ENCODE results near the gene CD55.

The CD55 gene

GRCh38 chr1:207300970-207301369, 20.5 kb upstream of the CD55 start:
- Histone ChIP-seq H3K9ac (ENCODE audit: low read length) (no peak overlapping the region), H2AFZ (ENCODE audit: low read depth, low read length, severe bottlenecking) (no peak overlapping the region), H3K9me3 (ENCODE audit: insufficient read depth, low read length) (no peaks in the 10 kb centered on the region), H3K9me2 (replicated peaks; ENCODE audit: insufficient read depth, low read length) (no peaks in the 10 kb centered on the region), H3K27me3 (ENCODE audit: low read length) (no peaks in the 10 kb centered on the region), H4K20me1 (ENCODE audit: low read depth, low read length) (no peaks in the 10 kb centered on the region), H3K4me2 (ENCODE audit: low read depth, low read length, poor library complexity, severe bottlenecking) (no peak overlapping the region), H3K79me2 (ENCODE audit: insufficient read depth, low read length) (no peaks in the 10 kb centered on the region), H3K27ac (ENCODE audit: low read depth, low read length) (no peak overlapping the region), H3K4me3 (ENCODE audit: insufficient read depth, low read length, poor library complexity, severe bottlenecking) (no peak overlapping the region), H3K36me3 (ENCODE audit: low read length) (no peaks in the 10 kb centered on the region), H3F3A (ENCODE audit: insufficient read depth) (no peaks in the 10 kb centered on the region)
- no peak for TF ChIP-seq CTCF (IDR thresholded peaks at IDR 0.05; ENCODE audit: insufficient read depth, low read length, poor library complexity, severe bottlenecking)
- TF ChIP-seq EZH2phosphoT487 (conservative IDR thresholded peaks at IDR 0.05; ENCODE audit: low read length) = no peak

GRCh38 chr1:207302618-207303393, 18.7 kb upstream of the CD55 start:
- no peaks in the 10 kb centered on the region for H4K20me1 ChIP-seq (ENCODE audit: low read depth, low read length)
- no peaks in the 10 kb centered on the region for H3K27me3 ChIP-seq (ENCODE audit: low read length)
- H3K27ac ChIP-seq (ENCODE audit: low read depth, low read length) = no peak overlapping the region
- H3K9ac ChIP-seq (ENCODE audit: low read length) = no peak overlapping the region
- H3K9me2 ChIP-seq (replicated peaks; ENCODE audit: insufficient read depth, low read length) = no peaks in the 10 kb centered on the region
- H3K9me3 ChIP-seq (ENCODE audit: insufficient read depth, low read length) = no peaks in the 10 kb centered on the region
- no peaks in the 10 kb centered on the region for H3F3A ChIP-seq (ENCODE audit: insufficient read depth)
- no peaks in the 10 kb centered on the region for H3K79me2 ChIP-seq (ENCODE audit: insufficient read depth, low read length)
- H3K36me3 ChIP-seq (ENCODE audit: low read length) = no peaks in the 10 kb centered on the region
- H2AFZ ChIP-seq (ENCODE audit: low read depth, low read length, severe bottlenecking) = no peak overlapping the region
- TF ChIP-seq CTCF (IDR thresholded peaks at IDR 0.05; ENCODE audit: insufficient read depth, low read length, poor library complexity, severe bottlenecking) (no peak), EZH2phosphoT487 (conservative IDR thresholded peaks at IDR 0.05; ENCODE audit: low read length) (no peak)
- H3K4me3 ChIP-seq (ENCODE audit: insufficient read depth, low read length, poor library complexity, severe bottlenecking) = no peak overlapping the region
- H3K4me2 ChIP-seq (ENCODE audit: low read depth, low read length, poor library complexity, severe bottlenecking) = no peak overlapping the region

- no peaks in the 10 kb centered on the region for H4K20me1 ChIP-seq (ENCODE audit: low read depth, low read length)
- no peaks in the 10 kb centered on the region for H3F3A ChIP-seq (ENCODE audit: insufficient read depth)
- no peaks in the 10 kb centered on the region for H3K9me2 ChIP-seq (replicated peaks; ENCODE audit: insufficient read depth, low read length)
- H3K4me2 ChIP-seq (ENCODE audit: low read depth, low read length, poor library complexity, severe bottlenecking) = no peak overlapping the region
- H3K27ac ChIP-seq (ENCODE audit: low read depth, low read length) = no peak overlapping the region
- no peak overlapping the region for H2AFZ ChIP-seq (ENCODE audit: low read depth, low read length, severe bottlenecking)
- no peaks in the 10 kb centered on the region for H3K79me2 ChIP-seq (ENCODE audit: insufficient read depth, low read length)
- H3K4me3 ChIP-seq (ENCODE audit: insufficient read depth, low read length, poor library complexity, severe bottlenecking) = no peak overlapping the region
- H3K9me3 ChIP-seq (ENCODE audit: insufficient read depth, low read length) = no peaks in the 10 kb centered on the region
- no peaks in the 10 kb centered on the region for H3K27me3 ChIP-seq (ENCODE audit: low read length)
- TF ChIP-seq CTCF (IDR thresholded peaks at IDR 0.05; ENCODE audit: insufficient read depth, low read length, poor library complexity, severe bottlenecking) (no peak), EZH2phosphoT487 (conservative IDR thresholded peaks at IDR 0.05; ENCODE audit: low read length) (no peak)
- no peak overlapping the region for H3K9ac ChIP-seq (ENCODE audit: low read length)
- no peaks in the 10 kb centered on the region for H3K36me3 ChIP-seq (ENCODE audit: low read length)
Observed at GRCh38 chr1:207304710-207305488, 16.6 kb upstream of the CD55 start.
